ENCODE results near the gene FAR1.

DNA sequence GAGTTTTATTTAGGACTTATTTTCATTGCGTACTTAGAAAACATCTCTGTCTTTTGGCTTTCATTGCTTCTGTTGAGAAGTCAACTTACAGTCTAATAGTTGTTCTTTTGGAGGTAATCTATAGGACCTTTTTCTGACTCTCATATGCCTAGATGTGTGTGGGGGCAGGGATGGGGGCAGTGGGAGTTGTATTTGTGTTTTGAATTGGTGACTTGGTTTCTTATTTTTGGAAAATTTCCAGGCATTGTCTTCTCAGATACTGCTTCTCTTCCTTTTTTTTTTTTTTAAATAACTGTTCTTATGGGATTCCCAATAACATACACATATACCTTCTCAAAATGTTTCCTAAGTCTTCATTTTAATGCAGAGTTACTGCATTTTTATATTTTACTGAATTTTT is 58.0 kb downstream of the FAR1 start:
- TF ChIP-seq, protein P1, sequence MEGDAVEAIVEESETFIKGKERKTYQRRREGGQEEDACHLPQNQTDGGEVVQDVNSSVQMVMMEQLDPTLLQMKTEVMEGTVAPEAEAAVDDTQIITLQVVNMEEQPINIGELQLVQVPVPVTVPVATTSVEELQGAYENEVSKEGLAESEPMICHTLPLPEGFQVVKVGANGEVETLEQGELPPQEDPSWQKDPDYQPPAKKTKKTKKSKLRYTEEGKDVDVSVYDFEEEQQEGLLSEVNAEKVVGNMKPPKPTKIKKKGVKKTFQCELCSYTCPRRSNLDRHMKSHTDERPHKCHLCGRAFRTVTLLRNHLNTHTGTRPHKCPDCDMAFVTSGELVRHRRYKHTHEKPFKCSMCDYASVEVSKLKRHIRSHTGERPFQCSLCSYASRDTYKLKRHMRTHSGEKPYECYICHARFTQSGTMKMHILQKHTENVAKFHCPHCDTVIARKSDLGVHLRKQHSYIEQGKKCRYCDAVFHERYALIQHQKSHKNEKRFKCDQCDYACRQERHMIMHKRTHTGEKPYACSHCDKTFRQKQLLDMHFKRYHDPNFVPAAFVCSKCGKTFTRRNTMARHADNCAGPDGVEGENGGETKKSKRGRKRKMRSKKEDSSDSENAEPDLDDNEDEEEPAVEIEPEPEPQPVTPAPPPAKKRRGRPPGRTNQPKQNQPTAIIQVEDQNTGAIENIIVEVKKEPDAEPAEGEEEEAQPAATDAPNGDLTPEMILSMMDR (IDR thresholded peaks at IDR 0.05; ENCODE audit: poor library complexity, severe bottlenecking): no peak
- TF ChIP-seq TAF1 (IDR thresholded peaks at IDR 0.05; ENCODE audit: low read depth) (no peak), EZH2 (IDR thresholded peaks at IDR 0.05; ENCODE audit: borderline replicate concordance, insufficient read depth, low read length, poor library complexity, severe bottlenecking) (no peak), MXI1 (conservative IDR thresholded peaks at IDR 0.05; ENCODE audit: poor library complexity, severe bottlenecking) (no peak), EP300 (conservative IDR thresholded peaks at IDR 0.05; ENCODE audit: poor library complexity, severe bottlenecking) (no peak), POLR2AphosphoS5 (IDR thresholded peaks at IDR 0.05) (no peak), RAD21 (conservative IDR thresholded peaks at IDR 0.05) (no peak), SMC3 (conservative IDR thresholded peaks at IDR 0.05; ENCODE audit: poor library complexity) (no peak)
- TF ChIP-seq, protein P2, sequence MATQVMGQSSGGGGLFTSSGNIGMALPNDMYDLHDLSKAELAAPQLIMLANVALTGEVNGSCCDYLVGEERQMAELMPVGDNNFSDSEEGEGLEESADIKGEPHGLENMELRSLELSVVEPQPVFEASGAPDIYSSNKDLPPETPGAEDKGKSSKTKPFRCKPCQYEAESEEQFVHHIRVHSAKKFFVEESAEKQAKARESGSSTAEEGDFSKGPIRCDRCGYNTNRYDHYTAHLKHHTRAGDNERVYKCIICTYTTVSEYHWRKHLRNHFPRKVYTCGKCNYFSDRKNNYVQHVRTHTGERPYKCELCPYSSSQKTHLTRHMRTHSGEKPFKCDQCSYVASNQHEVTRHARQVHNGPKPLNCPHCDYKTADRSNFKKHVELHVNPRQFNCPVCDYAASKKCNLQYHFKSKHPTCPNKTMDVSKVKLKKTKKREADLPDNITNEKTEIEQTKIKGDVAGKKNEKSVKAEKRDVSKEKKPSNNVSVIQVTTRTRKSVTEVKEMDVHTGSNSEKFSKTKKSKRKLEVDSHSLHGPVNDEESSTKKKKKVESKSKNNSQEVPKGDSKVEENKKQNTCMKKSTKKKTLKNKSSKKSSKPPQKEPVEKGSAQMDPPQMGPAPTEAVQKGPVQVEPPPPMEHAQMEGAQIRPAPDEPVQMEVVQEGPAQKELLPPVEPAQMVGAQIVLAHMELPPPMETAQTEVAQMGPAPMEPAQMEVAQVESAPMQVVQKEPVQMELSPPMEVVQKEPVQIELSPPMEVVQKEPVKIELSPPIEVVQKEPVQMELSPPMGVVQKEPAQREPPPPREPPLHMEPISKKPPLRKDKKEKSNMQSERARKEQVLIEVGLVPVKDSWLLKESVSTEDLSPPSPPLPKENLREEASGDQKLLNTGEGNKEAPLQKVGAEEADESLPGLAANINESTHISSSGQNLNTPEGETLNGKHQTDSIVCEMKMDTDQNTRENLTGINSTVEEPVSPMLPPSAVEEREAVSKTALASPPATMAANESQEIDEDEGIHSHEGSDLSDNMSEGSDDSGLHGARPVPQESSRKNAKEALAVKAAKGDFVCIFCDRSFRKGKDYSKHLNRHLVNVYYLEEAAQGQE (IDR thresholded peaks at IDR 0.05; ENCODE audit: borderline replicate concordance): no peak
